H1 (cell line): Measurements from ENCODE around the gene ORC6. TPM values are rescaled to one million over a fixed set of nuclear protein-coding genes. Genes with fewer than 3 reads are reported as not detected.

ENCODE experiments used
- BRCA1 ChIP-seq: IDR thresholded peaks from 2 replicates; pipeline ENCODE4 v1.6.1; 2012; ENCODE audit warnings: low read depth, low read length, improper control_type of control experiment
- CBX8 ChIP-seq: fragments of 300-800, 300-1000 bp; sonication (generic); IDR thresholded peaks from 2 replicates; pipeline ENCODE4 v1.7.1; 2016; ENCODE audit warnings: low read depth, low read length, borderline replicate concordance
- E2F6 ChIP-seq: IDR thresholded peaks from 2 replicates; pipeline ENCODE4 v1.6.1; 2012; ENCODE audit warnings: inconsistent platforms
- EGR1 ChIP-seq: IDR thresholded peaks from 2 replicates; pipeline ENCODE4 v1.6.1; 2011; ENCODE audit warnings: low read depth, low read length, borderline replicate concordance
- SP1 ChIP-seq: IDR thresholded peaks from 2 replicates; pipeline ENCODE4 v1.6.1; 2011; ENCODE audit warnings: low read depth, low read length
- TAF1 ChIP-seq: IDR thresholded peaks from 2 replicates; pipeline ENCODE4 v1.6.1; 2011; ENCODE audit warnings: mild to moderate bottlenecking, low read depth, low read length
- polyA plus RNA-seq, 7 experiments: library from polyadenylated mRNA; depleted of rRNA in 3 of 7; stranded (reverse) in 5 of 7; unstranded in 2 of 7; fragments of >200 nt in 5 of 7; fragments of 200-250 nt in 2 of 7; gene quantifications; 1 replicate in 5 of 7; 2 replicates in 1 of 7; 4 replicates in 1 of 7; pipeline versions ENCODE4 v1.2.1 to v1.2.3, GENCODE V29; 2011 to 2013; ENCODE audit warnings: missing spikeins in 2 of 7, mixed read lengths in 2 of 7
- total RNA-seq: library from RNA; stranded (reverse); fragmentation: NEBNext Ultra II Directional; extraction: Animal tissue kit (Norgen Biotek cat#: 25700); gene quantifications from 2 replicates; pipeline ENCODE4 v1.2.1, GENCODE V29; 2021

The ORC6 gene
- total and polyA plus RNA-seq, 2 of the 8 experiments (the other 6 are each of a cell fraction or from before 2014, with no cell fraction given): 41.8 to 67.4 TPM

- TF ChIP-seq BRCA1 (no peak), TAF1 (no peak), SP1 (no peak), E2F6 (no peak), EGR1 (no peak), CBX8 (no peak)
These were observed 21.9 kb downstream of the ORC6 start (continued) for GRCh38 chr16:46711106-46712058.
